WERI-Rb-1 (cell line): Measurements from ENCODE around the gene SLC17A7.

ENCODE experiments used
- DNase-seq: peaks from one replicate; pipeline ENCODE4 v3.0.0-alpha.2; 2020
- H3K27ac ChIP-seq: fragments of 250-450 bp; sonication (Bioruptor Pico); 2 replicates; pipeline ENCODE4 v1.5.1; 2020; ENCODE audit warnings: mild to moderate bottlenecking, moderate library complexity
- H3K27me3 ChIP-seq: fragments of 250-450 bp; sonication (Bioruptor Pico); 2 replicates; pipeline ENCODE4 v1.5.1; 2021; ENCODE audit warnings: mild to moderate bottlenecking, low read depth, moderate library complexity; ENCODE audit not compliant: insufficient read depth, severe bottlenecking
- H3K36me3 ChIP-seq: fragments of 250-450 bp; sonication (Bioruptor Pico); 2 replicates; pipeline ENCODE4 v1.5.1; 2020; ENCODE audit warnings: mild to moderate bottlenecking, moderate library complexity
- H3K4me3 ChIP-seq: 2 replicates; pipeline ENCODE4 v1.5.1; 2011; ENCODE audit warnings: low read depth, mild to moderate bottlenecking, control low read depth, low read length
- H3K9me3 ChIP-seq: fragments of 250-450 bp; sonication (Bioruptor Pico); 2 replicates; pipeline ENCODE4 v1.5.1; 2021; ENCODE audit warnings: mild to moderate bottlenecking, moderate library complexity; ENCODE audit not compliant: severe bottlenecking
- TF ChIP-seq, protein P1 (sequence below): IDR thresholded peaks from 2 replicates; pipeline ENCODE4 v1.5.1; 2011; ENCODE audit warnings: low read depth, mild to moderate bottlenecking, control low read depth, inconsistent platforms, low read length

SLC17A7 gene

DNA sequence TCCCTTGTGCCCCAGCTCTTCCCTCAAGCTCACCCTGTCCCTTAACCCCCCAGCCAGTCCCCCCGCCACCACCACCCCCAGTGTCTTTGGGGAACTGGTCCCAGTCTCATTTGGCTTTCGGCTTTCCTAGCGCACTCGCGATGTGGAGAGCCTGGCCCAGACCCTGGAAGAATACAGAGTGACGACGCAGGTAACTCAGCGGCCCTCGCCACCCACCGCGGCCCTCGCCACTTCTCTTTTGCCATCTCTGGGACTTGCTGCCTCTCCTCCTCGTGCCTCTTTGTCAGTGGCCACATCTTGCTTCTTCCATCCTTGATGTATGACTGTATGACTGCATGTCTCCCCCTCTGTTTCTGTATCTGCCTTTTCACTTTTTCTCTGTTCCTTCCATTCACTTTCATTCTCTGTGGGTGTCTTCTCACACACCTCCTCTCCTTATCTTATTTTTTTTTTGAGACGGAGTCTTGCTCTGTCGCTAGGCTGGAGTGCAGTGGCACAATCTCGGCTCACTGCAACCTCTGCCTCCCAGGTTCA is 33.8 kb downstream of the SLC17A7 start:
- Histone ChIP-seq H3K9me3 (no peaks in the 10 kb centered on the region), H3K4me3 (no peak overlapping the region), H3K36me3 (no peaks in the 10 kb centered on the region), H3K27me3 (no peaks in the 10 kb centered on the region), H3K27ac (no peak overlapping the region)
- DNase-seq: no peak
- TF ChIP-seq, protein P1, sequence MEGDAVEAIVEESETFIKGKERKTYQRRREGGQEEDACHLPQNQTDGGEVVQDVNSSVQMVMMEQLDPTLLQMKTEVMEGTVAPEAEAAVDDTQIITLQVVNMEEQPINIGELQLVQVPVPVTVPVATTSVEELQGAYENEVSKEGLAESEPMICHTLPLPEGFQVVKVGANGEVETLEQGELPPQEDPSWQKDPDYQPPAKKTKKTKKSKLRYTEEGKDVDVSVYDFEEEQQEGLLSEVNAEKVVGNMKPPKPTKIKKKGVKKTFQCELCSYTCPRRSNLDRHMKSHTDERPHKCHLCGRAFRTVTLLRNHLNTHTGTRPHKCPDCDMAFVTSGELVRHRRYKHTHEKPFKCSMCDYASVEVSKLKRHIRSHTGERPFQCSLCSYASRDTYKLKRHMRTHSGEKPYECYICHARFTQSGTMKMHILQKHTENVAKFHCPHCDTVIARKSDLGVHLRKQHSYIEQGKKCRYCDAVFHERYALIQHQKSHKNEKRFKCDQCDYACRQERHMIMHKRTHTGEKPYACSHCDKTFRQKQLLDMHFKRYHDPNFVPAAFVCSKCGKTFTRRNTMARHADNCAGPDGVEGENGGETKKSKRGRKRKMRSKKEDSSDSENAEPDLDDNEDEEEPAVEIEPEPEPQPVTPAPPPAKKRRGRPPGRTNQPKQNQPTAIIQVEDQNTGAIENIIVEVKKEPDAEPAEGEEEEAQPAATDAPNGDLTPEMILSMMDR: no peak

DNA sequence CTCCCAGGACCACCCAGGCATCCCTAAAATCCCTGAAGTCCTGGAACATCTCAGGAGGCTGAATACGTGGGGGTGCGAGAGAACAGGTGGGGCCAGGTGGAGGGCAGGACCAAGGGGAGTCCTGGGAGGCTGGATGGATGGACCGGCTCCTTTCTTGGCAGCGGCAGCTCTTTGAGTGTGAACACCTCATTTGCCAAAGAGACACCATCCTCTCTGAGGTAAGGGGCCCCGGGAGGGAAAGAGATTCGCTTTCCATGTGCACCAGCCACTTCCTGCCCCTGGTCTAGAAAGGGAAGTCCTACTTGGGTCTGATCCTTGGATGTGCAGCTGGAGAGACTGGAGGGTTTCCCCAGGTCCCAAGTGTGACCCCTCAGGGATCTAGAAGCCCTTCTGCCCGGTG is 34.2 kb downstream of the SLC17A7 start:
- Histone ChIP-seq H3K4me3 (no peak overlapping the region), H3K9me3 (no peaks in the 10 kb centered on the region), H3K36me3 (no peaks in the 10 kb centered on the region), H3K27me3 (no peaks in the 10 kb centered on the region), H3K27ac (no peak overlapping the region)
- no peak for DNase-seq
- TF ChIP-seq, protein P1: no peak

DNA sequence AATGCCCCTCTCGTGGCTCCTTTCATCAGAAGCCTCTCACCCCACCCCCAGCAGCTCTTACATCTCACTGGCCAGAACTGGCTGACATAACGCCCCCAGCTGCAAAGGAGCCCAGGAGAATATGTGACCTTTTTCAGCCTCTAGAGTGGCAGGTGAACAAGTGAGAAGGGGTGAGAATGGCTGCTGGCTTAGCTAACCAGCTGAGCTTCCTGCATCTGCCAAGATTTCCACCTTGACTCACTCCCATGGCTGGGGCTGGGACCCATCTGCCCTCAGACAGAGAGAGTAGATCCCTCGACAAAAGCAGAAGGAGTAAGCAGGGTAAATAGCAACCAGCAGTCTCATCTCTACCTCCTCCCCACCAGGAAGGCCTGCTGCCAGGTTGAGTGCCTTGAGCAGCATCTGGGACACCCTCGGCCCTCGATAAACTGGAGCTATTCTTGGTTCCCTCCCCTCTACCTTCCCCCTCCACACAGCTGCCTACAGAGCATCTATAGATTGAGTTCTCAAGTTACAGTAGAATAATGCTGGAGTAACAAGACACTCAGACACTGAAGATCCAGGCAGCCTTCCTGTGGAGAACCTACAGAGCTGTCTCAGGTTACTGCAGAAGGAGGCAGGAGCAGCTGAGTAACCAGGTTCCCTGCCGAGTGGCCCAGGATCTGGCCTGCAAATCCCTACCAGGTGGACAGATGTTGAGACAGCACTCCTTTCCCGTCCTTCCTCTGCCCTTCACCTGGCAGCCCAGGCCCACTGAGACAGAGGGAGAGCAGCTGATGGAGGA is 37.7 kb downstream of the SLC17A7 start:
- Histone ChIP-seq H3K27ac (peak overlapping the region; percentile 77), H3K36me3 (no peaks in the 10 kb centered on the region), H3K9me3 (no peaks in the 10 kb centered on the region), H3K27me3 (no peaks in the 10 kb centered on the region), H3K4me3 (no peak overlapping the region)
- peak; percentile 63 for DNase-seq
- TF ChIP-seq, protein P1: no peak

DNA sequence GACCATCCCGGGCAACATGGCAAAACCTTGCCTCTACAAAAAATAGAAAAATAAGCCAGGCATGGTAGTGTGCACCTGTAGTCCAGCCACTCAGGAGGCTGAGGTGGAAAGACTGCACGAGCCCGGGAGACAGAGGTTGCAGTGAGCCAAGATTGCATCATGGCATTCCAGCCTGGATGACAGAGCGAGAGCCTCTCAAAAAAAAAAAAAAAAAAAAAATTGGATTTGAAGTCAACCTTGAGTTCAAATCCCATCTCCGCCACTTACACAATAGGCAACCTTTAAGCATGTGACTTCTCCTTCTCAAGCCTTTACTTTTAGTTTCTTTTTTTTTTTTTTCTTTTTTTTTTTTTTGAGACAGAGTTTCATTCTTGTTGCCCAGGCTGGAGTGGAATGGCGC is 41.3 kb downstream of the SLC17A7 start:
- TF ChIP-seq, protein P1: no peak
- Histone ChIP-seq H3K36me3 (no peaks in the 10 kb centered on the region), H3K9me3 (no peaks in the 10 kb centered on the region), H3K4me3 (no peak overlapping the region), H3K27me3 (no peaks in the 10 kb centered on the region), H3K27ac (no peak overlapping the region)
- DNase-seq: no peak

DNA sequence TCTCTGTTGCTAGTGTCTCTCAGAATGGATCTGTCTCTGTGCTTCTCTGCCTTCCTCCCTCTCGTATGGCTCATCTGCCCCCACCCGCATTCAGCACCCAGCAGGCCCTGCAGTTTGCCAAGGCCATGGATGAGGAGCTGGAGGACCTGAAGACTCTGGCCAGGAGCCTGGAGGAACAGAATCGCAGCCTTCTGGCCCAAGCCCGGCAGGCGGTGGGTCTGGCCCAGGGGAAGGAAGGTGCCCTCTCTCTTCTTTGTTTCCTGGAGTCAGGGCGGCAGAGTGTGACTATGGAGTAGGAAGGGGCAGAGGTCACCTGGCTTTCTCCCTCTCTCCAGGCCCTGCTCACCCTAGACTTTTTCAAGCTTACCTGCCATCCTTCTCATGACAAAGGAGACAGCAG is 42.4 kb downstream of the SLC17A7 start:
- peak overlapping the region; percentile 32; the same call in 1 of the 2 replicates for H3K27ac ChIP-seq
- no peak overlapping the region for H3K4me3 ChIP-seq
- H3K27me3 ChIP-seq: no peaks in the 10 kb centered on the region
- TF ChIP-seq, protein P1: no peak
- H3K36me3 ChIP-seq: no peaks in the 10 kb centered on the region
- DNase-seq: no peak
- no peaks in the 10 kb centered on the region for H3K9me3 ChIP-seq
